Gastrocnemius medialis (tissue), 4 donors: ENCODE data around the gene GSG1. TPM values are rescaled to one million over a fixed set of nuclear protein-coding genes. Genes with fewer than 3 reads are reported as not detected.
A peak's percentile ranks its signal among the peaks of the same experiment; 100 is the strongest.

Source experiments
- ATAC-seq, 2 donors: fragments of 150-250 bp; one replicate each; pipeline ENCODE4 v1.9.1; 2016
- DNase-seq, 2 donors: peaks; one replicate each; pipeline ENCODE4 v3.0.0-alpha.2; 2019
- H3K27ac ChIP-seq, 4 donors: fragments of 200-600 bp; sonication (generic); 1 replicate in 1 of 4; 2 replicates in 3 of 4; pipeline ENCODE4 v1.5.1; 2016 to 2018; ENCODE audit warnings: mild to moderate bottlenecking in 2 of 4, moderate library complexity in 1 of 4
- H3K27me3 ChIP-seq, 3 donors: fragments of 200-600 bp; sonication (generic) in 2 of 3; 1 replicate in 1 of 3; 2 replicates in 2 of 3; pipeline versions ENCODE4 v1.5.1 to v1.6.0; 2016 to 2019; ENCODE audit warnings: mild to moderate bottlenecking in 1 of 3, moderate library complexity in 1 of 3
- H3K36me3 ChIP-seq, 2 donors: fragments of 200-600 bp; sonication (generic) in 1 of 2; one replicate each; pipeline ENCODE4 v1.5.1; 2017 to 2018
- H3K4me1 ChIP-seq, 2 donors: fragments of 200-600 bp; sonication (generic) in 1 of 2; one replicate each; pipeline ENCODE4 v1.5.1; 2016 to 2017; ENCODE audit warnings: mild to moderate bottlenecking in 2 of 2
- H3K4me3 ChIP-seq, 4 donors: fragments of 200-600 bp; sonication (generic) in 3 of 4; 1 replicate in 1 of 4; 2 replicates in 3 of 4; pipeline ENCODE4 v1.5.1; 2016 to 2019; ENCODE audit warnings: mild to moderate bottlenecking in 2 of 4
- H3K9me3 ChIP-seq, 3 donors: fragments of 200-600 bp; sonication (generic) in 2 of 3; 1 replicate in 1 of 3; 2 replicates in 2 of 3; pipeline ENCODE4 v1.5.1; 2016 to 2019
- POLR2A ChIP-seq, 2 donors: fragments of 450-650 bp; IDR thresholded peaks; one replicate each; pipeline ENCODE4 v1.6.1; 2017; ENCODE audit warnings: antibody characterized with exemption in 2 of 2, mild to moderate bottlenecking in 2 of 2, moderate library complexity in 2 of 2
- in situ Hi-C, 4 donors: fragments of 200-750 bp; cut with MboI; loops; one replicate each; pipeline versions ENCODE4 v1.15.0 to v1.8.0; 2017; ENCODE audit warnings: low sequenced_read_pairs in 4 of 4
- intact Hi-C: fragments of 100-400 bp; cut with DNase I; formaldehyde crosslinking; loops from one replicate; pipeline ENCODE4 v1.15.1; 2023; ENCODE audit warnings: low total_unique reads
- total RNA-seq, 4 donors: library from RNA; depleted of rRNA; stranded (reverse); fragments of >200 nt; gene quantifications; one replicate each; pipeline versions ENCODE4 v1.1.0 to v1.2.3, GENCODE V29; 2016
- TF ChIP-seq, protein P1 (sequence below), 5 experiments: fragments of 450-650 bp in 3 of 5; fragments of 200-600 bp in 2 of 5; sonication (generic) in 2 of 5; IDR thresholded peaks in 4 of 5; conservative IDR thresholded peaks in 1 of 5; 1 replicate in 4 of 5; 2 replicates in 1 of 5; pipeline ENCODE4 v1.5.1; 2016 to 2019; ENCODE audit warnings: antibody characterized with exemption in 5 of 5, mild to moderate bottlenecking in 3 of 5, moderate library complexity in 3 of 5

Gene GSG1
- not detected for total RNA-seq

DNA sequence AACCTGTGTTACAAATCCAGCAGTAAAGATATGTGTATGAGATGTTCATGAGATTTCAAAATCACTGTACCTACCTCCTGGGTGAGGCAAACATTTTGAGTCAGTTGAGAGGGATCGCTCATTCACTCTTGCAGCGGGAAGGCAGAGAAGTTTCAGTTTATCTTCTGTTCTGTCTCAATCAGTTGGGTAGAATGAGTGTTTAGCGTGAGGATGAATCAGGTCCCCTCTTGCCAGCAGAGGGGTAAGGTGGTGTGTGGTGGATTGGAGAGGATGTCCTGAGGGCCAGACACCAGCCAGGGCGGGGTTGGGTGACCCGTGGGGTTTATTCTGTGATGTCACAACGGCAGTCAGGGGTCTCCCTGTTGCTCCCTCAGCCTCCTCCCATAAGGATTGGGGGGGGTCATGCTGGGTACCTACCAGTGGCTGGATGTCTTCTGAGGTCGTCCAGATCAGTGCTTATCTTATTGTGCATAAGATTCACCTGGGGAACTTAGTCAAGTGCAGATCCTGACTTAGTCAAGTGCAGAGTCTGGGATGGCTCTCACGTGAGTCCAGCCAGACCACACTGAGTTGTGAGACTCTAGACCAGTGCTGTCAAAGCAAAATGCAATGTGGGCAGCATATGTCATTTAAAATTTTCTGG lies at the start of gene GSG1:
Gene GSG1, minus strand, starts transcription at position 277 of the 643 bp plus-strand sequence. Its CDS starts 155 bp downstream, at position 122.
- in situ Hi-C loops = no loop called here
- no peaks in the 10 kb centered on the region for H3K36me3 ChIP-seq

DNA sequence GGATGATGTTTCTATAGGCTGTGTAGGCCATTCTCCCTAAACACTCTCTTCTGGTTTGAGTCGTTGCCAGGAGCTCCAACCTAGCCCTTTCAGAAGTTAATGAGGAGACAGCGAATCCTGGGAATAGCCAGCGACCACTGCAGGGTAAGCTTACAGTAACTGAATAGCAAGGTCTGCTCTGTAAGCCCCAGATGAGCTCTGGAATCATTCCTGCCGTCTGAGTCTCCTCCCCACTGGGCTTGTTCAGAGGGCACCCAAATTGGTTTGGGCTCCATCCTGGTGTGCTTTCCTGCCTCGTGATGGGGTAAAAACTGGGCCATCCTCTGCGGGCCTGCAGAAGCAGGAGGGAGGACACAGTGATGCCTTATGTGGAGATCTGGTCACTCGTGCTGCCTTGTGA lies 49.7 kb upstream of the GSG1 start:
- in situ Hi-C loops = no loop called here
- no peak for TF ChIP-seq POLR2A (IDR thresholded peaks at IDR 0.05)
- TF ChIP-seq, protein P1, sequence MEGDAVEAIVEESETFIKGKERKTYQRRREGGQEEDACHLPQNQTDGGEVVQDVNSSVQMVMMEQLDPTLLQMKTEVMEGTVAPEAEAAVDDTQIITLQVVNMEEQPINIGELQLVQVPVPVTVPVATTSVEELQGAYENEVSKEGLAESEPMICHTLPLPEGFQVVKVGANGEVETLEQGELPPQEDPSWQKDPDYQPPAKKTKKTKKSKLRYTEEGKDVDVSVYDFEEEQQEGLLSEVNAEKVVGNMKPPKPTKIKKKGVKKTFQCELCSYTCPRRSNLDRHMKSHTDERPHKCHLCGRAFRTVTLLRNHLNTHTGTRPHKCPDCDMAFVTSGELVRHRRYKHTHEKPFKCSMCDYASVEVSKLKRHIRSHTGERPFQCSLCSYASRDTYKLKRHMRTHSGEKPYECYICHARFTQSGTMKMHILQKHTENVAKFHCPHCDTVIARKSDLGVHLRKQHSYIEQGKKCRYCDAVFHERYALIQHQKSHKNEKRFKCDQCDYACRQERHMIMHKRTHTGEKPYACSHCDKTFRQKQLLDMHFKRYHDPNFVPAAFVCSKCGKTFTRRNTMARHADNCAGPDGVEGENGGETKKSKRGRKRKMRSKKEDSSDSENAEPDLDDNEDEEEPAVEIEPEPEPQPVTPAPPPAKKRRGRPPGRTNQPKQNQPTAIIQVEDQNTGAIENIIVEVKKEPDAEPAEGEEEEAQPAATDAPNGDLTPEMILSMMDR (IDR thresholded peaks at IDR 0.05 in 4 of 5, conservative IDR thresholded peaks at IDR 0.05 in 1 of 5) = no peak

More for the DNA sequence above, at the start of gene GSG1:
- H3K9me3 ChIP-seq = no peaks in the 10 kb centered on the region
- H3K4me3 ChIP-seq = no peak within 1 kb of the TSS
- no peaks in the 10 kb centered on the region for H3K27me3 ChIP-seq
- peaks cover 19 to 30% of the 10 kb centered on the region in 2 donors for H3K4me1 ChIP-seq
- intact Hi-C loops = loop anchor here (5.0 kb wide), 2 partner anchors 44 to 186 kb away; no protein-coding TSS in a partner anchor
- TF ChIP-seq, protein P1 (IDR thresholded peaks at IDR 0.05 in 4 of 5, conservative IDR thresholded peaks at IDR 0.05 in 1 of 5) = no peak
- no peak for TF ChIP-seq POLR2A (IDR thresholded peaks at IDR 0.05)
- DNase-seq (no peak), ATAC-seq (no peak)
- peak within 1 kb of the TSS; percentile 83 to 84 (median 83) for H3K27ac ChIP-seq

DNA sequence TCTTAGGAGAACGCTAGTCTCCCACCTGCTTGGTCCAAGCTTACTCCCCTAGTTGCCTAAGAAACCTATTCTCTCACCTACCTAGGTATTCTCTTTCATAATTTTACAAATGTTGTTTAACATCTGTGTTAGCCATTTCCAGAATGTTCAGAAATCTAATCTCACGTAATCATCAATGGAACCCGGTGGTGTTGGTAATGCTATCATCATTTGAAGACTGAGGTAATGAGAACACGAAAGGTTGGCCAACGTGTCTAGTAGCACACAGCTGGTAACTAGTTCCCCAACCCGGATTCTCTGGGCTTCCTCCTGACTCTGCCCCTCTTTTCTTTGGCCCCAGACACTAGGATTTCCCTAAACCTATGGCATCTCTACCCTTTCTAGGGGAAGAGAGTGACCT lies 49.3 kb upstream of the GSG1 start:
- ATAC-seq = no peak
- peak overlapping the region in 3 of 4 donors; percentile 8 to 47 (median 35) for H3K27ac ChIP-seq
- peaks cover 0 to 2% of the 10 kb centered on the region in 2 donors for H3K4me1 ChIP-seq
- H3K36me3 ChIP-seq = no peaks in the 10 kb centered on the region
- intact Hi-C loops = no loop called here
- TF ChIP-seq, protein P1 (IDR thresholded peaks at IDR 0.05 in 4 of 5, conservative IDR thresholded peaks at IDR 0.05 in 1 of 5) = no peak
- no peak for TF ChIP-seq POLR2A (IDR thresholded peaks at IDR 0.05)
- no peaks in the 10 kb centered on the region for H3K9me3 ChIP-seq
- no peak for DNase-seq
- in situ Hi-C loops = no loop called here
- no peak overlapping the region for H3K4me3 ChIP-seq
- no peaks in the 10 kb centered on the region for H3K27me3 ChIP-seq

More for the DNA sequence above, 49.7 kb upstream of the GSG1 start:
- no peak for DNase-seq
- no peaks in the 10 kb centered on the region for H3K9me3 ChIP-seq
- peaks cover 0 to 2% of the 10 kb centered on the region in 2 donors for H3K4me1 ChIP-seq
- H3K27ac ChIP-seq = peak overlapping the region in 1 of 4 donors; percentile 47
- intact Hi-C loops = no loop called here
- no peak for ATAC-seq
- H3K36me3 ChIP-seq = no peaks in the 10 kb centered on the region
- H3K27me3 ChIP-seq = no peaks in the 10 kb centered on the region
- no peak overlapping the region for H3K4me3 ChIP-seq

DNA sequence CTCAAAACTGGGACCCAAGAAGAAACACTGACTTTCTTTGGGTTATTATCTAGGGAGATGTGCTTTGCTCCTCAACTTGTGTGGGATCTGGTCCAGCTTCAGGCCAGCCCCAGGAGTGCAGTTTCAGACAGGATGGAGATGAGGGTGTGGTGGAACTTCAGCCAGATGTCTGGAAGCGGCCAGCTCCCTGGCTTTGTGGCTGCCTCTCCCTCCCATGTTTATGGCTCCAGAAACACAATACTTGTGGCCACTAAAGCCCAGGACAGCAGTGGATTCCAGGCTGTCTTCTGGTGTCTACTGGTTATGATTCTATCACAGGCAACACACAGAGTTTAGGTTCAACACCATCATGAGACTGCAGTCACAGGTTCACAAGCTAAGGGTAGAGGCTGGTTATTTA lies 48.8 kb upstream of the GSG1 start:
- Histone ChIP-seq H3K4me1 (peaks cover under 1 to 2% of the 10 kb centered on the region in 2 donors), H3K27me3 (no peaks in the 10 kb centered on the region), H3K27ac (peak overlapping the region; percentile 4 to 47 (median 22)), H3K4me3 (no peak overlapping the region), H3K36me3 (no peaks in the 10 kb centered on the region), H3K9me3 (no peaks in the 10 kb centered on the region)
- intact Hi-C loops = no loop called here
- in situ Hi-C loops = no loop called here
- DNase-seq = peak in 1 of 2 donors; percentile 68
- no peak for TF ChIP-seq POLR2A (IDR thresholded peaks at IDR 0.05)
- TF ChIP-seq, protein P1 (IDR thresholded peaks at IDR 0.05 in 4 of 5, conservative IDR thresholded peaks at IDR 0.05 in 1 of 5) = no peak
- peak; percentile 57 to 59 for ATAC-seq
